Hippocampal formation (tissue), 2 donors: Measurements from ENCODE around the gene RUBCN.
"Not testable (repeated sequence)": the region's sequence is repeated elsewhere in the genome, so short reads cannot be mapped to it uniquely, and the experiment has no call there.

ENCODE experiments used
- DNase-seq, 2 donors: peaks; one replicate each; lab custom pipeline; 2025; lab: John Stamatoyannopoulos, UW

RUBCN gene

GRCh38 chr3:197734667-197735318, 1.9 kb downstream of the RUBCN start:
- DNase-seq, result no peak

GRCh38 chr3:197733042-197733441, 3.7 kb downstream of the RUBCN start:
- no peak for DNase-seq

DNA sequence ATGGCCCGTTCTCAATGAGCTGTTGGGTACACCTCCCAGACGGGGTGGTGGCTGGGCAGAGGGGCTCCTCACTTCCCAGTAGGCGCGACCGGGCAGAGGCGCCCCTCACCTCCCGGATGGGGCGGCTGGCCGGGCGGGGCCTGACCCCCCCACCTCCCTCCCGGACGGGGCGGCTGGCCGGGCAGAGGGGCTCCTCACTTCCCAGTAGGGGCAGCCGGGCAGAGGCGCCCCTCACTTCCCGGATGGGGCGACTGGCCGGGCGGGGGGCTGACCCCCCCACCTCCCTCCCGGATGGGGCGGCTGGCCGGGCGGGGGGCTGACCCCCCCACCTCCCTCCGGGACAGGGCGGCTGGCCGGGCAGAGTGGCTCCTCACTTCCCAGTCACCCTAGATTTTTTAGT, 5.2 kb downstream of the RUBCN start:
- not testable (repeated sequence) for DNase-seq

DNA sequence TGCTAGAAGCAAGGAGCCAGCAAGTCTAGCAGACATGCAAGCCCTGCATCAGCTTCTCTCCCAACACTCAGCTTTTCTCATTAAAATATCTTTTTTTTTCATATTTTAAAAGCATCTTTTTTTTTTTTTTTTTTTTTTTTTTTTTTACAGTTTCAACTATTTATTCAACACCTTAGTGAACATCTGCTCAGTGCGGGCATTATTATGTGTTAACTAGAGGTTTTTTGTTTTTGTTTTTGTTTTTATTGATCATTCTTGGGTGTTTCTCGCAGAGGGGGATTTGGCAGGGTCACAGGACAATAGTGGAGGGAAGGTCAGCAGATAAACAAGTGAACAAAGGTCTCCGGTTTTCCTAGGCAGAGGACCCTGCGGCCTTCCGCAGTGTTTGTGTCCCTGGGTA, 5.9 kb downstream of the RUBCN start:
- not testable (repeated sequence) for DNase-seq

- no peak for DNase-seq
Measured at GRCh38 chr3:197730200-197730599, 6.5 kb downstream of the RUBCN start.

- DNase-seq, result no peak
Measured at GRCh38 chr3:197728487-197728886, 8.2 kb downstream of the RUBCN start.

DNA sequence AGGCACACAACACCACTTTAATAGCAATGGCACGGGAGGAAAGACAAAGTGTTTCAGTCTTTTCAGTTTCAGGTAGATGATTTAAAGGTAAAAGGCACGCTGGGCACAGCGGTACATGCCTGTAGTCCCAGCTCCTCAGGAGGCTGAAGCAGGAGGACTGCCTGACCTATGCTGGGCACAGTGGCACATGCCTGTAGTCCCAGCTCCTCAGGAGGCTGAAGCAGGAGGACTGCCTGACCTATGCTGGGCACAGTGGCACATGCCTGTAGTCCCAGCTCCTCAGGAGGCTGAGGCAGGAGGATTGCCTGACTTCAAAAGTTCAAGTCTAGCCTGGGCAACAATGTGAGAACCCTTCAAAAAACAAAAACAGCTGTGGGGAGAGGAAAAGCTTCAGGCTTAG, 8.8 kb downstream of the RUBCN start:
- not testable (repeated sequence) for DNase-seq

DNA sequence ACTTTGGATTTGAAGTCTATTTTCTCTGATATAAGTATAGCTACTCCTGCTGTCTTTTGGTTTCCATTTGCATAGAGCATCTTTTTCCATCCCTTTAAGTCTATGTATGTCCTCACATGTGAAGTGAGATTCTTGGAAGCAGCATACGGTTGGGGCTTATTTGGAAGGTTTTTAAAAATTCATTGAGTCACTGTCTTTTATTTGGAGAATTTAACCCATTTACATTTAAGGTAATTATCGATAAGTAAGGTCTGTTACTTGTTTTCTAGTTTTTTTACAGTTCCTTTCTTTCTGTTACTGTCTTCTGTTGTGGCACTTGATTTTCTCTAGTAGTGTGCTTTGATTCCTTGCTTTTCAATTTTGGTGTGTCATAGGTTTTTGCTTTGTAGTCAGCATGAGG, 14.0 kb downstream of the RUBCN start:
- DNase-seq, result no peak

DNA sequence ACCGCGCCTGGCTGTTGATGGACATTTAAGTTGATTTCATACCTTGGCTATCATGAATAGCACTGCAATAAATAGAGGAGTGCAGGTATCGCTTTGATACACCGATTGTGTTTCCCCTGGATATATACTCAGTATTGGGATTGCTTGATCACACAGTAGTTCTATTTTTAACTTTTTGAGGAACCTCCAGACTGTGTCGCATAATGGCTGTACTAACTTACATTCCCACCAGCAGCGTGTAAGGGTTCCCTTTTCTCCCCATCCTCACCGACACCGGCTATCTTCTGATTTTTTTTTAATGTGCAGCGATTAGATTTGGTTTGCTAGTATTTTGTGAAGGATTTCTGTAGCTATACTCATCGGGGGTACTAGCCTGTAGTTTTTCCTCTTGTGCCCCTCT, 16.0 kb downstream of the RUBCN start:
- DNase-seq, result no peak

DNA sequence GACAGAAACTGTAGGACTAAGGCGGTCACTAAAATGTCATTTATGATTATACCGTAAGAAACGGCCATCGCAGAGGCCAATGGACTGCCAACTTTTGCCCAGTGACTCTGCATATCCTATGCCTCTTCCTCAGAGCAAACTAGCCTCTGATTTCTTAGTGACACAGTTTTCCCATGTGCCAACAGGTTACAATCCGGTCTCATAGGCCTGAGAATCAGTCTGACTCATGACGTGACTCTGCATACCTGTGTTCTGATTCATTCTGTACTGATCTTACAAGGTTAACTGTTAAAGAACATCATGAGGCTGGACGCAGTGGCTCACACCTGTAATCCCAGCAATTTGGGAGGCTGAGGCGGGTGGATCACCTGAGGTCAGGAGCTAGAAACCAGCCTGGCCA, 17.8 kb downstream of the RUBCN start:
- DNase-seq, result no peak

GRCh38 chr3:197714251-197714650, 22.5 kb downstream of the RUBCN start:
- DNase-seq, result no peak

DNA sequence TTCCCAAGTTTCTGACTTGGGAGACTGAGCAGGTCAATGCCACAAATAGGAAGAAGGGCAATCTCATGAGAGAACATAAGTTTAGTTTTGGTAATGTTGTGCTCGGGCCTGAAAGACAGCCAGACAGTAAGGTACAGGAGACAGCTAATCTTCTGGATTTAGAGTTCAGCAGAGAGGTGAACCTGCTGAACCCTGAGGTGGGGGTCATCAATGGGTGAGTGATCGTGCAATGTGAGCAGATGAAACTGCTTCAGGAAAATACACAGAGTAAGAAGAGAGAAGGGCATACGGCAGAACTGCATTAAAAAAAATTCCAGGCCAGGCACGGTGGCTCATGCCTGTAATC, 23.3 kb downstream of the RUBCN start:
- DNase-seq, result no peak

DNA sequence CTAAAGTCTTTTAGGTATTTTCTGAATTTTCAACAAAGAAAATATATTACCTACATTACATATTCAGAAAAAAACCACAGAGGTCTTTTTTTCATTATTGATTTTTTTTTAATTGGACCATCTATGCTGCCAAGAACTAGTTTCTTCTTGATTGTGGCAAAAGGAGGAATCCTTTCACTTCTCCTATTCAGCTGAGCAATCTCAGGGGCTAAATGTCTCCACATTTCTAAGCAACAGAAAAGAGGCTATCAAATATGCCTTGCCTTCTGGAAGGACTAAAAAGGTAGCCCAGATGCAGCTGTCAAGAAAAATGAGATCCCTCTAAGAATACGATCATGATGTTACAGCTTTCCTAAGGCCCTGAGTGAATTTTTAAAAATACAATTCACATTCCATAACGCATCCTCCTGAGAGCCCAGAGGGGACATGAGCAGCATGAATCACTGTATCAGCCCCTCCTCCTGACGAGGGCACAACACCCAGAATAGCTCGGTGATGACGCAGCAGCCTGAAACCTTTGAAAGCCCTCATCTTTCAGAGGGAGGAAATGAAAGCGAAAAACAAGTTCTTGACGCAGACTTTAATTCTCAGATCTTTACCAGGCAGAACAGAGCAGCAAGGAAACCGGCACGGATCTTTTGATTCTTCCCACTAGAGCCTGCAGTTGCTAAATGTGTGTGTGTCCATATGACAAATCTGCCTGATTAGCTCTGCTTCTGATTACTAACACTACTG, 24.6 kb downstream of the RUBCN start:
- peak; percentile 75 to 89 for DNase-seq

GRCh38 chr3:197710965-197711364, 25.7 kb downstream of the RUBCN start:
- DNase-seq, result not testable (repeated sequence)

DNA sequence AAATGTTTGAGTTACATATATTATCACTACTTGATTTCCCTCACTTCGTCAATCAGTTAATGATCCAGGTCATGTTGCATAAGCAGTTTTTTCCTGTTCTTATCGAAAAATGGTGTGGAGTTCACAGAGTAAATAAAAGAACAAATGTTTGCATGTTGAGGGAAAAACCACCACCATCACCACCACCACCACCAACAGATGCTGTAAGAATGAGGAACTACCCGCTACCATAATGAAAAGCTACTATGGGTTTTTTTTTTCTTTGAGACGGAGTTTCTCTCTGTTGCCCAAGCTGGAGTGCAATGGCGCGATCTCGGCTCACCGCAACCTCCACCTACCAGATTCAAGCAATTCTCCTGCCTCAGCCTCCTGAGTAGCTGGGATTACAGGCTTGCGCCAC, 27.6 kb downstream of the RUBCN start:
- DNase-seq, result no peak

GRCh38 chr3:197706658-197707057, 30.0 kb downstream of the RUBCN start:
- DNase-seq, result no peak

GRCh38 chr3:197701841-197702240, 34.9 kb downstream of the RUBCN start:
- DNase-seq, result no peak

DNA sequence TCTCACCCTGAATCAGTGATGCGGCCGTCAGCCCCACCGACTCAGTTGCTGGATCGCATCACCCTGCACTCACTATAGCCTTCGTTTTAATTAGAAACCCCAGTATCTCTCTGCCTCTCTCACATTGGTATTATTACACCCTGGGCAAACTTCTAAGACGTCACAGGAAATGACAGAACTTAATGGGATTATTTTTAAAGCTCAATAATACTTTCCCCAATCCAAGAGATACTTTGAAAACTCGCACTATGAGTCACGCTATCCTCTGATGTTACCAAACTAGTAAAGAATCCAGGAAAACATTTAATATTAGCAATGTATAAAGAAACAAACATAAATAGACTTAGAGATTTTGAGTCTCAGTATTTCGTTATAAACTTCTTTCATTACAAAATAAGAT, 36.6 kb downstream of the RUBCN start:
- no peak for DNase-seq

DNA sequence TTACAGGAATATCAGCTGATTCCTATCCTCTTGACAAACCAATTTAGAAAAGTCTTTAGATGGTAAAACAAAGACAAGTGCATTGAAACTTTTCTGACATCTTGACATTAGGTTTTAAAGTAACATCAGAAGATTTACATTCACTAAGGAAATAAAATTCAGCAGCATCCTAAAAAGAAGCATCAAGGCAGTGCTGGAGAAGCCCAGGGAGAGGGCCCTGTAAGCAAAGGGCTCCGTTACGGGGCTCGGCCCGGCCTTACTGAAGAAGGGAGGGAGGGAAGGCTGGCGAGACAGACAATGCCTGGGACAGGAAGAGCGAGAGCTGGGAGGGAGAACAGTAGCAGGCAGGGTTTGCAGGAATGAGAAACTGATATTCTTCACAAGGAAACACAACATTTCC, 39.3 kb downstream of the RUBCN start:
- DNase-seq, result no peak

DNA sequence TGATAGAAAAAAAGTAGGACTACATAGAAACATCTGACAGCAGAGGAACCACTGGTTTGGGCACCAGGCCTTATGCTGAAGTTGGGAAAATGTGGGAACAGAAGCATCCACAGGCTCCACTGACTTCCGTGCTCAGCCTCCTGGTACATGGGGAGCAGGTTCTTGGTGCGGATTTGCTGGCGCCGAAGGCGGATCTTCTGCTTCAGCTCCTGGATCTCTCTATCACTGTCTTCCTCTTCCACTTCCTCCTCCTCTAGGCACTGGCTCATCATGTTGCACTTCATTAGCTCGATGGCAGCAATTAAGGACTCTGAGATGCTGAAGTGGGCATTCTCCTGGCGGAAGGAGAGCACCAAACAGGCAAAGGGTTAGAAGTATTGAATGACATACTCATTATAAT, 42.5 kb downstream of the RUBCN start:
- no peak for DNase-seq

- no peak for DNase-seq
Measured at GRCh38 chr3:197692641-197693040, 44.1 kb downstream of the RUBCN start.

DNA sequence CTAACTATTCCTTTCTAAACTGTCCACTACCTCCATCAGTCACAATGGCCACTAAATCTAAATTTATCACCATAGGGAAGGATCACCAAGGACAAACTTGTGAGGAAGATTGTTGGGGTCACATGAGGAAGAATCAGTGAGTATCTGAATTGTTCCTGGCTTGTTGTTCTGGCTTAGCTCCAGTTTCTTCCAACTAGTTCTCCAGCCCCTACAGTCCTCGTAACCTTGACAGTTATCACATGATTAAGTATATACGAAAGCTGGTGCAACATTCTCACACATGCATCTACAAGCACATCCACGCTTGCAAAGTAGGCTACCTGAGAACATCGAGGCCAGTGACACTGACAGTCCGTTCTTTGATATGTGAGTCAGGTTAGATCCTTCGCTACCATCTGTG, 46.0 kb downstream of the RUBCN start:
- no peak for DNase-seq

GRCh38 chr3:197687570-197687969, 49.1 kb downstream of the RUBCN start:
- no peak for DNase-seq

DNA sequence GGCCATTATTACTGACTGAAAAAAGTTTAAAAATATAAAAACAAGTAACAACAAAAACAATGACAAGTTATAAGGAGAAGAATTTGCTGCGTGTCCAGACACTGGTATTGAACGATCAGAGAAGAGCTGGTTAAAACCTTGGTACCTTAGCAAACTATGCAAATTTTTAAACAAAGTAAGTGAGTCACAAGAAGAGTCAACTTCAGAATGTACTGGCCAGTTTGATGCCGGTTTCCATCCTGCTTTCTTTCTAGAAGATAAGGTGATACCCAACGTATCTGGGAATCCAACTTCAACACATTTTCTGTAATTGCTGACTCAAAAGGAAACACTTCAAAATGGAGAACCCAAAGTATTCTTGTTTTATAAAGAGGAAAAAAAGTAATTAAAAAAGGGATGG, 49.8 kb downstream of the RUBCN start:
- DNase-seq, result no peak
